HG02943 (cell line): ENCODE measurements around the gene SIGLEC7.
A peak's percentile ranks its signal among the peaks of the same experiment; 100 is the strongest.

ENCODE experiments used
- ATAC-seq: cut with Tn5 transposase; IDR thresholded peaks from one replicate; pipeline ENCODE4 v1.9.1; 2021; ENCODE audit warnings: mild to moderate bottlenecking, low read depth, moderate library complexity; ENCODE audit not compliant: unreplicated experiment

Gene SIGLEC7

DNA sequence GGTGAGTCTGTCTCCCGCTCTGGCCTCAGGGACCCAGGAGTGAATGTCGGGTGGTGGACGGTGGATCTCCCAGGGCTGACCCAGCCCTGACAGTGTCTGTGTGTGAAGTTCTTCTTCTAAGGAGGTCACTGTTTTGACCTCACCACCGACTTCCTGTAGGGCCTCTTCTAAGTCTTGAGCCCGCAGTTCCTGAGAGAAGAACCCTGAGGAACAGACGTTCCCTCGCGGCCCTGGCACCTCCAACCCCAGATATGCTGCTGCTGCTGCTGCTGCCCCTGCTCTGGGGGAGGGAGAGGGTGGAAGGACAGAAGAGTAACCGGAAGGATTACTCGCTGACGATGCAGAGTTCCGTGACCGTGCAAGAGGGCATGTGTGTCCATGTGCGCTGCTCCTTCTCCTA, at the start of gene SIGLEC7:
Gene SIGLEC7, plus strand, starts transcription at position 183 of the 400 bp plus-strand sequence. Its CDS starts 69 bp downstream, at position 252.
- ATAC-seq = no peak

DNA sequence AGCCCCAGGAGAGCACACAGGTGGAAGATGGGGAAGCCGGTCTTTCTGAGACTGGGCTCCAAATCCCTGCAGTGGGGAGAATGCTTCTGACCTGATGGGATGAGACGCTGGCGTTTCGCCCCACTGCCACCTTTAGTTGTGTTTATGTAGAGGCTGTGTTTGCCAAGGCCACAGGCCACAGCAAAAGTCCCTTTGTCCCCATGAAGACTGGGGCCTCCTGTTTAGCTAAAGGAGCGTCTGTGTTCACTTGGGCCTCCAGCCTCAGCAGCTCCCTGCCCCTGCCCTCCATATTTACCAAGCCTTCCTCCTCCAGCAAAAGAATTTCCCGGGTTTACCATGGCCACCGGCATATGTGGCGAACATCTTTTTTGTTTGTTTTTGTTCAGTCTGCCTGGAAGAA, 49.0 kb upstream of the SIGLEC7 start:
- ATAC-seq = no peak

DNA sequence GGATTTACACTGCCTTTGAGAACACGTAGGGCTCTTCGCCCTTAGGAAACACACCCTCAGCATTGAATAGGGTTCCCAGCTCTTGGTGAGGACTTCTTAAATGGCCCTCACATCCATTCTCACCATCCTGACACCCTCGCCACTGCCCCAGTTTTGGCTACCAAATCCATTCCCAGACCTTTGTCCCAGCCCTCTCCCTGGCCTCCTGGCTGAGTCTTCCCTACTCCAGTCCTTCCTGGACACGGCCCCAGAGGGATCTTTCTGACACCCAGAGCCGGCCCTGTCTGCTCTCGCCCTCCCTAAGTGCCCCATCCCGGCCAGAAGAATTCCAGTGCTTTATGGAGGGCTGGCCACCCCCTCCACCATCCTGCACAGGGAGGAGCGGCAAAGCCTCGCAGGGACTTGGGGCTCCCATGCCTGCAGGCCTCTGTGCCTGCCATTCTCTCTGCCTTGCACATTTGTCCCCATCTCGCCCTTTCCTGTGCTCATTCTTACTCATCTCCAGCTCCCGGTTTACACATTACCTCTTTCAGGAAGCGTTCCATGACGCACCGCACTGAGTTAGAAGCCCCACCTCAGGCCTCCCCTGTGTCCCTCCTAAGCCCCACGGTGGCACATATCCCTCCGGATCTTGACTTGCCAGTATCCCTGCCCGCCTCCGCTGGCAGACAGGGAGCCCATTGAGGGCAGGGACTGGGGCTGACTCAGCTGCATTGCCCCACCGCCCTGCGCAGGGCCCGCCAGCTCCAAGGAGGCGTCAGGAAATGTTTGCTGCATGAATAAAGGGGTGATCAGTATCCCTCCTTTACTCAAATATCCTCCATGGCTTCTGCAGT, 48.4 kb upstream of the SIGLEC7 start:
- ATAC-seq = no peak

DNA sequence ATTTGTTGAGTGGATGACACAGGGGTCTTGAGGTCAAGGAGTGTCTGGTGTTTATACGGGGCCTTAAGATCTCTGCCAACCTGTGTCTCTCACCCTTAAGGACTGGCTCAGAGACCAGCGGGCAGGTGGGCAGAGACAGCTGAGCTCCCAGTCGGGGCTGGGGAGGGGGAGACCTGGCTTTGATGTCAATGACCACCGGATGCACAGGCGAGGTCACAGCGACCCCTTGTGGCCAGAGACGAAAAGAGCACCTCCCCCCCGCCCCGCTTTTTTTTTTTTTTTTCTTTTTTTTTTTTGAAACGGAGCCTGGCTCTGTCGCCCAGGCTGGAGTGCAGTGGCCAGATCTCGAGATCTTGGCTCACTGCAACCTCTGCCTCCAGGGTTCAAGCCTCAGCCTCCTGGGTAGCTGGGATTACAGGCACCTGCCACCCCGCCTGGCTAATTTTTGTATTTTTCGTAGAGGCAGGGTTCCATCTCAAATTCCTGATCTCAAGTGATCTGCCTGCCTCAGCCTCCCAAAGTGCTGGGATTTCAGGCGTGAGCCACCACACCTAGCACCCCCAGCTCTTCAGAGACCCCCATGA, 47.3 kb upstream of the SIGLEC7 start:
- ATAC-seq = no peak

DNA sequence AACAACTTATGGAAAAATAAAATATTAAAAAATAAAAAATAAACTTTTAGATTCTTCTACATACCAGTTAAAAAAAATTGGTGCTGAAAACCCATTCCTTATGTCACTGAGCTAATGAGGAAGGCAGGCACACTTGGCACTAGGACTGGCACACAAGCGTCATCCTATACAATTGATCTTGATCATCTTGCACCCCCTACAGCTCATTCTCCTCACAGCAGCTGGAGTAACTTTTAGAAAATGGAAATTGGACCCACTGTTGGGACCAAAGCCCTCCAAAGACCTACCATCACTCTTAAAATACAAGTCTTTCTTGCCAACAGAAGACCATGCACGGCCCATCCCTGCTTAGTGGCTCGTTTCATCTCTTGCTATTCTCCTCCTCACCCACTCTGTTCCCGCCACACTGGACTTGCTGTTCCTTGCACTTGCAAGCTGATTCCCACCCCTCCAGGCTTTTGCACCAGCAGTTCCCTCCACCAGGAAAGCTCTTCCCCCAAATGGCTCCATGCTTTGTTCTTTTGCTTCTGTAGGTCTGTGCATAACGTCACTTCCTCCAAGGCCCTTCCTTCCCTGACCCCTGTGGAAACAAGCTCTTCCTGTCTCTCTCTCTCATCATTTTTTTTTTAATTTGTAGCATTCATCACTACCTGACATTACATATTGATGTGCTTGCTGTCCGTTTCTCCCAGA, 45.5 kb upstream of the SIGLEC7 start:
- no peak for ATAC-seq

- no peak for ATAC-seq
Observed at GRCh38 chr19:51097166-51097738, 44.8 kb upstream of the SIGLEC7 start.

- ATAC-seq = no peak
Observed at GRCh38 chr19:51097796-51098195, 44.3 kb upstream of the SIGLEC7 start.

DNA sequence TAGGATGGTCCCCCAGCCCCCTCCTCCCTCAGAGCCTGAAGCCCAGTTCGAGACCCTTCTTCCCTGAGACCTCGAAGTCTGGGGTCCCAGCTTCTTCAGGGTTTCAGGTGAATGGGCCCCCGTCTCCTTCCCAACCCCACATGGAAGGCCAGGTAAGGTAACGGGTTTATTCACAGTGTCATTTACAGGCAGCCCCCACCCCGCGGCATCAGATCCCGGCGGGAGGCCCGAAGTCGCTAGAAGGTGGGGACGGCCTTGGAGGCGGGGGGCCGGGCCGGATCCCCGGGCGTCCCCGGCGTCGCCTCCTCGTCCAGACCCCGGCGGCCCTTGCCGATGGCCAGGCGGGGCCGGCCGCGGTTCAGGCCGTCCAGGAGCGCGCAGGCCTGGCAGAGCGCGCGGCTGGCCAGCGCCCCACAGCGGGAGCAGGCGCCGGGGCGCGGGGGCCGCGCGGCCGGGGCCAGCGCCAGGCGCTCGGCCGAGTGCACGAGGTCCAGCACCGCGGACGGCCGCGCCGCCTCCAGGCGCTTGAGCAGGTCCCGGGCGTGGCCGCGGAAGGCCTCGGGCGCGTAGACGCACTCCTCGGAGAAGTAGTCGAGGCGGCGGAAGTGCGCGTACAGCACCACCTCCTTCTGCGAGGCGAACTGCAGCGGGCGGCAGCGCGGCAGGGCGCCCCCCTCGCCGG, 43.6 kb upstream of the SIGLEC7 start:
- no peak for ATAC-seq

DNA sequence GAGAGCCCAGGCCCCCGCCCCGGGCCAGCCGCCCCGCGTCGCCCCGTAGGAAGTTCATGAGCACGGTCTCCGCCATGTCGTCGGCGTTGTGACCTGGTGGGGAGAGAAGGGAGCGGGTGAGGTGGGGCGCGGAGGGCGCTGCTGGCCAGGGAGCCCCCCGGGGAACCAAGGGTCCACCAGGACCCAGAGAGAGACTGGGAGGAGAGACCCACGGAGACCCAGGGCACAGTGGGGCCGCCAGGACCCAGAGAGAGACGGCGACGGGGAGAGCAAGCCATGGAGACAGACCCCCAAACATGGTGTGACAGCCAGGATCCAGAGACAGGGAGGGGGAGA, 43.1 kb upstream of the SIGLEC7 start:
- no peak for ATAC-seq

DNA sequence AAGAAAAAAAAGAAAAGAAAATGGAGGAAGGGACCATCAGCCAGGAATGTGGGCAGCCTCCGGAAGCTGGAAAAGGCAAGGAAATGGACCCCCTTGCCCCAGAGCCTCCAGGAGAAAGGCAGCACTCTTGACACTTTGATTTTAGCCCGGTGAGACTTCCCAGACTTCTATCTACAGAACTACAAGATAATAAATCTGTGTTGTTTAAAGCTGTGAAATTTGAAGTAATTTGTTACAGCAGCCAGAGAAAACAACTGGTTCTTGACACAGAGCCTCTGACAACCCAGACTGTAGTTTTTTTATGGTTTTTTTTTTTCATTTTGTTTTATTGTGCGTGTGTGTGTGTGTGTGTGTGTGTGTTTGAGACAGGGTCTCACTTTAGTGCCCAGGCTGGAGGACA, 41.5 kb upstream of the SIGLEC7 start:
- ATAC-seq = no peak

- ATAC-seq = no peak
Observed at GRCh38 chr19:51101171-51101865, 40.8 kb upstream of the SIGLEC7 start.

GRCh38 chr19:51102991-51103390, 39.1 kb upstream of the SIGLEC7 start:
- no peak for ATAC-seq

- no peak for ATAC-seq
Observed at GRCh38 chr19:51103926-51104341, 38.2 kb upstream of the SIGLEC7 start.

GRCh38 chr19:51107406-51108065, 34.6 kb upstream of the SIGLEC7 start:
- ATAC-seq = no peak

DNA sequence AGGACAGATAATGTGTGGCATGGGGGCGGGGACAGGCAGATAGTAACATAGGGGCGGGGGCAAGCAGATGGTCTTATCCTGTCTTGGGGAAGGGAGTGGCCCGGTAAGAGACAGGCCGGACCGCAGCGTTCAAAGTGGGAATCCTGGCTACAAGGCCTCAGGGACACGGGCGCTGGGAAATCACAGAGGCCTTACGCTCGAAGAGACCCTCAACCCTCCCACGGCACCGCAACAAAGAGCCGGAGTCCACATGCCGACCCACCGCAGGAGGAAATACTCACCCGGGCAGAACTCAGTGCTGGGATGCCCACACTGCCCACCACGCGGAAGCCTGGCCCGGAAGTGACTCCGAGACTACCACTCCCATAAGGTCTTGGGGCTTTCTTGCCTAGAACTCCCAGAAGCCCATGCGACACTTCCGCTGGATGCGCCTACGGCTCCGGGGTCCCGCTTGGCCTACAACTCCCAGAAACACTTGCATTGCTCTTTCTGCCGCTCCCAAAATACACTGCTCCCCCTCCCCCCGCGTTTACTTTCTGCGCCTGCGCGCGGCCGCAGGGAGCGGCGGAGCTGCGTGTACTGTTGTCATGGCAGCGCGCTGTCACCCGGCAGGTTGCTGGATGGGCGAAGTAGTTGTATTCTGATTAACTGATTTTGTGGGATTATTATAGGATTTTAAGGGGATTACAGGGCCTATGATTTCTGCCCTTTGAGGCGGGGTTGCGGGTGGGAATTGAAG, 33.9 kb upstream of the SIGLEC7 start, which contains the start of gene CTU1:
Gene CTU1, minus strand, starts transcription at position 344 of the 739 bp plus-strand sequence. CDS start 3,840 bp downstream, outside the sequence.
- peak; percentile 89 for ATAC-seq

- peak; percentile 22 for ATAC-seq
Observed at GRCh38 chr19:51108805-51109146, 33.3 kb upstream of the SIGLEC7 start.

DNA sequence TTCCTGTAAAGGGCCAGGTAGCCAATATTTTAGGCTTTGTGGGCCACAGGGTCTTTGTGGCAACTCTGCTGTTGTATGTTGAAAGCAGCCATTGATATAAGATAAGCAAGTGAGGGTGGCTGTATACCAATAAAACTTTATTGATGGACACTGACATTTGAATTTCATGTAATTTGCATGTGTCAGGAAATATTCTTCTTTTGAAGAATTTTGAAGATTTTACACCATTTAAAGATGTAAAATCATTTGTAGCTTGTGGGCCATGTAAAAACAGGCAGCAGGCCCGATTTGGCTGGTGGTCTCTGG, 31.5 kb upstream of the SIGLEC7 start:
- no peak for ATAC-seq

GRCh38 chr19:51111606-51112005, 30.5 kb upstream of the SIGLEC7 start:
- no peak for ATAC-seq

GRCh38 chr19:51114087-51114729, 27.9 kb upstream of the SIGLEC7 start:
- no peak for ATAC-seq
